B cell (primary cell): ENCODE measurements around the gene UCHL1.
"Not testable (repeated sequence)": the region's sequence is repeated elsewhere in the genome, so short reads cannot be mapped to it uniquely, and the experiment has no call there.

Source experiments
- EZH2 ChIP-seq: IDR thresholded peaks from 2 replicates; pipeline ENCODE4 v1.6.1; 2012; ENCODE audit warnings: borderline replicate concordance, low read depth, mild to moderate bottlenecking, moderate library complexity, low read length; ENCODE audit not compliant: insufficient read depth, poor library complexity, severe bottlenecking
- TF ChIP-seq, protein P1 (sequence below): fragments of 200-600 bp; IDR thresholded peaks from one replicate; pipeline ENCODE4 v1.8.0; 2022; ENCODE audit warnings: antibody characterized with exemption, mild to moderate bottlenecking

- TF ChIP-seq, protein P1, sequence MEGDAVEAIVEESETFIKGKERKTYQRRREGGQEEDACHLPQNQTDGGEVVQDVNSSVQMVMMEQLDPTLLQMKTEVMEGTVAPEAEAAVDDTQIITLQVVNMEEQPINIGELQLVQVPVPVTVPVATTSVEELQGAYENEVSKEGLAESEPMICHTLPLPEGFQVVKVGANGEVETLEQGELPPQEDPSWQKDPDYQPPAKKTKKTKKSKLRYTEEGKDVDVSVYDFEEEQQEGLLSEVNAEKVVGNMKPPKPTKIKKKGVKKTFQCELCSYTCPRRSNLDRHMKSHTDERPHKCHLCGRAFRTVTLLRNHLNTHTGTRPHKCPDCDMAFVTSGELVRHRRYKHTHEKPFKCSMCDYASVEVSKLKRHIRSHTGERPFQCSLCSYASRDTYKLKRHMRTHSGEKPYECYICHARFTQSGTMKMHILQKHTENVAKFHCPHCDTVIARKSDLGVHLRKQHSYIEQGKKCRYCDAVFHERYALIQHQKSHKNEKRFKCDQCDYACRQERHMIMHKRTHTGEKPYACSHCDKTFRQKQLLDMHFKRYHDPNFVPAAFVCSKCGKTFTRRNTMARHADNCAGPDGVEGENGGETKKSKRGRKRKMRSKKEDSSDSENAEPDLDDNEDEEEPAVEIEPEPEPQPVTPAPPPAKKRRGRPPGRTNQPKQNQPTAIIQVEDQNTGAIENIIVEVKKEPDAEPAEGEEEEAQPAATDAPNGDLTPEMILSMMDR = not testable (repeated sequence)
- not testable (repeated sequence) for TF ChIP-seq EZH2
Observed at GRCh38 chr4:41275931-41276330, 19.2 kb downstream of the UCHL1 start.
